ENCODE data around the gene HS3ST3A1. TPM values are rescaled to one million over a fixed set of nuclear protein-coding genes. Genes with fewer than 3 reads are reported as not detected.

HS3ST3A1 gene
- total RNA-seq, 2 experiments from 2014 or later: 0.22 to 1.2 TPM

DNA sequence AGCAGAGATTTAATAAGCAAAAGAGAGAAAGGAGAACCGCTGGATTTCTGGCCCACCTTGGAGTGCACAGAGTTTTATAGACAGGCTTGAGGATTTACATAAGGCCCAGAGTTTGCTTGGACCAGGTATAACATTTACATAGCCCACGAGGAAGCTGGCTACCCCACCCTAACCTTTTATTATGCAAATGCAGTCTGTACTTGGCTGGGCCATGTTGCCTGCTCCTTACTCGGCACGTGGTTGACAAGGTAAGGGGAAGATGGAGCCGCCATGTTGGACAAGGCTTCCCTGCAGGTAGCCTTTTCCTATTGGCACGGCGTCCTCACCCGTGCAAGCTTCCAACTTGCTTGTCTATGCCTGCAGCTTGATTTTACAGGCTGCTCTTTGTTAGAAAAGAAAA is 35.2 kb upstream of the HS3ST3A1 start:
- no peaks in the 10 kb centered on the region for H3K36me3 ChIP-seq (ENCODE audit: insufficient read depth, low read length)
- no peak overlapping the region for H3K4me3 ChIP-seq (ENCODE audit: low read length)
- ChIA-PET CTCF (interaction anchor here (0.9 kb wide), 1 partner anchor 9 kb away, joined by 3 read pairs; no protein-coding TSS in a partner anchor), POLR2A (no interaction called here)
- Mint-ChIP-seq H3K36me3 (ENCODE audit: low read depth) (no peaks in the 10 kb centered on the region), H3K4me1 (ENCODE audit: low read depth) (no peaks in the 10 kb centered on the region), H3K4me3 (no peak overlapping the region), H3K27me3 (peaks cover 5% of the 10 kb centered on the region), H3K9me3 (no peaks in the 10 kb centered on the region), H3K27ac (no peak overlapping the region)
- no peaks in the 10 kb centered on the region for H3K9me3 ChIP-seq (ENCODE audit: control insufficient read depth in 1 of 2, insufficient read depth in 1 of 2, low read length in 2 of 2)
- intact Hi-C loops (cut with DNase I, micrococcal nuclease): no loop called here
- H3K27ac ChIP-seq (ENCODE audit: low read depth in 1 of 2, low read length in 2 of 2): no peak overlapping the region
- H3K4me1 ChIP-seq (ENCODE audit: insufficient read depth, low read length): no peaks in the 10 kb centered on the region
- ATAC-seq (ENCODE audit: poor library complexity) (no peak), DNase-seq (no peak)
- TF ChIP-seq, protein P1, sequence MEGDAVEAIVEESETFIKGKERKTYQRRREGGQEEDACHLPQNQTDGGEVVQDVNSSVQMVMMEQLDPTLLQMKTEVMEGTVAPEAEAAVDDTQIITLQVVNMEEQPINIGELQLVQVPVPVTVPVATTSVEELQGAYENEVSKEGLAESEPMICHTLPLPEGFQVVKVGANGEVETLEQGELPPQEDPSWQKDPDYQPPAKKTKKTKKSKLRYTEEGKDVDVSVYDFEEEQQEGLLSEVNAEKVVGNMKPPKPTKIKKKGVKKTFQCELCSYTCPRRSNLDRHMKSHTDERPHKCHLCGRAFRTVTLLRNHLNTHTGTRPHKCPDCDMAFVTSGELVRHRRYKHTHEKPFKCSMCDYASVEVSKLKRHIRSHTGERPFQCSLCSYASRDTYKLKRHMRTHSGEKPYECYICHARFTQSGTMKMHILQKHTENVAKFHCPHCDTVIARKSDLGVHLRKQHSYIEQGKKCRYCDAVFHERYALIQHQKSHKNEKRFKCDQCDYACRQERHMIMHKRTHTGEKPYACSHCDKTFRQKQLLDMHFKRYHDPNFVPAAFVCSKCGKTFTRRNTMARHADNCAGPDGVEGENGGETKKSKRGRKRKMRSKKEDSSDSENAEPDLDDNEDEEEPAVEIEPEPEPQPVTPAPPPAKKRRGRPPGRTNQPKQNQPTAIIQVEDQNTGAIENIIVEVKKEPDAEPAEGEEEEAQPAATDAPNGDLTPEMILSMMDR (IDR thresholded peaks at IDR 0.05): no peak
- no peaks in the 10 kb centered on the region for H3K27me3 ChIP-seq (ENCODE audit: control insufficient read depth in 1 of 2, insufficient read depth in 2 of 2, low read length in 2 of 2)

- ATAC-seq (ENCODE audit: poor library complexity) (no peak), DNase-seq (no peak)
- Mint-ChIP-seq H3K36me3 (ENCODE audit: low read depth) (no peaks in the 10 kb centered on the region), H3K27ac (no peak overlapping the region), H3K4me1 (ENCODE audit: low read depth) (no peaks in the 10 kb centered on the region), H3K4me3 (no peak overlapping the region), H3K27me3 (peaks cover 5% of the 10 kb centered on the region), H3K9me3 (no peaks in the 10 kb centered on the region)
- ChIA-PET CTCF (interaction anchor here (0.7 kb wide), 1 partner anchor 399 kb away, joined by 3 read pairs; no protein-coding TSS in a partner anchor), POLR2A (interaction anchor here (0.6 kb wide), 1 partner anchor 18 kb away, joined by 4 read pairs; no protein-coding TSS in a partner anchor)
- no peaks in the 10 kb centered on the region for H3K9me3 ChIP-seq (ENCODE audit: control insufficient read depth in 1 of 2, insufficient read depth in 1 of 2, low read length in 2 of 2)
- intact Hi-C loops (cut with DNase I, micrococcal nuclease): no loop called here
- no peak overlapping the region for H3K27ac ChIP-seq (ENCODE audit: low read depth in 1 of 2, low read length in 2 of 2)
- no peaks in the 10 kb centered on the region for H3K36me3 ChIP-seq (ENCODE audit: insufficient read depth, low read length)
- TF ChIP-seq, protein P1 (IDR thresholded peaks at IDR 0.05): no peak
- H3K4me3 ChIP-seq (ENCODE audit: low read length): no peak overlapping the region
- no peaks in the 10 kb centered on the region for H3K27me3 ChIP-seq (ENCODE audit: control insufficient read depth in 1 of 2, insufficient read depth in 2 of 2, low read length in 2 of 2)
- no peaks in the 10 kb centered on the region for H3K4me1 ChIP-seq (ENCODE audit: insufficient read depth, low read length)
Observed at GRCh38 chr17:13635951-13636350, 34.2 kb upstream of the HS3ST3A1 start.

DNA sequence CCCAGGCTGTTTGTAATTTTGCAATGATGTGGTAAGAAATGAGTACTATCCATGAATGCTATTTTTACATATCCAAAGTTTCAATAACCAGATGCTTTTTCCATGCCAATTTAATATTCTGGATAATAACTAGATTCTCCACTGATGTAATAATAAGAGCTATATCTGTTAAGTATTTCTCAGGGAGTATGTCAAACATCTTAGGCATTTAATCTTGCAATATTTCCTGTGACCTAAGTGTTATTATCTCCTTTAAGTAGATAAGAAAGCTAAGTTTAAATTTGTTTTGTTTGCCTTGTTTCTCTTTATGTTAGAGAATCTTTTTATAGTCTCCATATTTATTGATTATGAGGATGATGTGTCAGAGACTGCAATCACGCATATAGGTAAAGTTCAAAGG is 32.3 kb upstream of the HS3ST3A1 start:
- H3K4me3 ChIP-seq (ENCODE audit: low read length): no peak overlapping the region
- ATAC-seq (ENCODE audit: poor library complexity) (no peak), DNase-seq (no peak)
- CTCF ChIA-PET: no interaction called here
- H3K4me1 ChIP-seq (ENCODE audit: insufficient read depth, low read length): no peaks in the 10 kb centered on the region
- Mint-ChIP-seq H3K4me1 (ENCODE audit: low read depth) (no peaks in the 10 kb centered on the region), H3K27me3 (peaks cover 5% of the 10 kb centered on the region), H3K9me3 (no peaks in the 10 kb centered on the region), H3K36me3 (ENCODE audit: low read depth) (no peaks in the 10 kb centered on the region), H3K27ac (no peak overlapping the region), H3K4me3 (no peak overlapping the region)
- POLR2A ChIA-PET: no interaction called here
- TF ChIP-seq, protein P1 (IDR thresholded peaks at IDR 0.05): no peak
- no peaks in the 10 kb centered on the region for H3K36me3 ChIP-seq (ENCODE audit: insufficient read depth, low read length)
- no peaks in the 10 kb centered on the region for H3K9me3 ChIP-seq (ENCODE audit: control insufficient read depth in 1 of 2, insufficient read depth in 1 of 2, low read length in 2 of 2)
- no peaks in the 10 kb centered on the region for H3K27me3 ChIP-seq (ENCODE audit: control insufficient read depth in 1 of 2, insufficient read depth in 2 of 2, low read length in 2 of 2)
- intact Hi-C loops (cut with DNase I, micrococcal nuclease): no loop called here
- no peak overlapping the region for H3K27ac ChIP-seq (ENCODE audit: low read depth in 1 of 2, low read length in 2 of 2)
